ENCODE data around the gene CALD1.

Gene CALD1

GRCh38 chr7:134829380-134829986 lies 50.0 kb downstream of the CALD1 start:
- no peak for TF ChIP-seq CTCF (IDR thresholded peaks at IDR 0.05)

DNA sequence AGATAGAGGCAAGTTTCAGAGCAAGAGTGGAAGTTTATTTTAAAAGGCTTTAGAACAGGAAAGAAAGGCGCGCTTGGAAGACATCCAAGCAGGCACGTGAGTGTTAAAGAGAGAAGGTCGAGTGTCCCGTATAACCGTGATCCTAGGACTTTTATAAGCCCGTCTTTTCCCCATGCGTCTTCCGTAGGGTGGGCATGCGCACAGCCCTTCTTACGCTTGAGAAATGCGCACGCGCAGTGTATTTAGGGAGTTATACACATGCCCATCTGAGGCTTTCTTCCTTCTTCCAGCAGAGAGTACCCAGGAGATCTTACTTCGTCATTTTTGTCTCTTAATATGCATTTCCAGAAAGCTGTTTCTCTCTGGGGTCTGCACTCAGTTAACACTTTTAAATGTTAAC lies 52.4 kb downstream of the CALD1 start:
- TF ChIP-seq CTCF (IDR thresholded peaks at IDR 0.05) = no peak

GRCh38 chr7:134832367-134832766 lies 52.9 kb downstream of the CALD1 start:
- no peak for TF ChIP-seq CTCF (IDR thresholded peaks at IDR 0.05)

- no peak for TF ChIP-seq CTCF (IDR thresholded peaks at IDR 0.05)
Observed at GRCh38 chr7:134834689-134835462, 55.4 kb downstream of the CALD1 start.

DNA sequence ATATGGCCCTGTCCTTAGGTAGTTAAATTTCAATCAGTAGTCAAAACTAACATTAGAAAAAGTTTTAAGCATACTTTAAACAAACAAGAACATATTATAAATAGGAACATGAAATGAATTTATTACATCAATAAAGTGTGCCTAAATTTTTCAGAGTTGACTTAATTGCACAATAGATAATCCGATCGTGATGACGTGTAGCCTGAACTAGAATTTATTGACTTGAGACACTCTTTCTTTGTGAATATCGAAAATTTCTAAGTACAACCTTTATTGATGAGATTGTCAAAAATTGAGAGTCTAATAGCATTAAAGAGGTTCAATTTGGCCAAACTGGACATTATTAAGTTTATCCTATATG lies 56.0 kb downstream of the CALD1 start:
- TF ChIP-seq CTCF (IDR thresholded peaks at IDR 0.05) = no peak

DNA sequence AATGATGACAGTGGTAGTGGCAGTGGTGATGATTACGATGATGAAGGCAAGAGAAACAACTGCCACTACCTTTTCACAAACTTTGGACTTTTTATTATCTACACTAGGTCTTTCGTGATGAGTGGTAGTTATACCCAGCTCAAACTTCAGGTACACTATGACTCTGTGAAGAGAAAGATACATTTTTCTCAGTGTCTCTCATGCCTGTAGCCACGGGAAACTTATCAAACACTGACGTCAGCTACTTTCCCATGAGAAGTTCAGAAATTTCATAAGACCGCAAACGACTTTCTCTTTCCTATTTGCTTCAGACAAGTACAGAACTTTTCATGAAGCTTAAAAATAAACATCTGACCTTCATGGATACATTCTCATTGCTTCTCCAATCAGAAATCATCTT lies 57.0 kb downstream of the CALD1 start:
- no peak for TF ChIP-seq CTCF (IDR thresholded peaks at IDR 0.05)

- TF ChIP-seq CTCF (IDR thresholded peaks at IDR 0.05) = no peak
Observed at GRCh38 chr7:134839298-134839697, 59.9 kb downstream of the CALD1 start.

All from LNCAP (cell line).